WTC11 (cell line): ENCODE results near the gene GRM5. TPM values are rescaled to one million over a fixed set of nuclear protein-coding genes. Genes with fewer than 3 reads are reported as not detected.

Source experiments
- ATAC-seq: fragments of 200-7000 bp; cut with Tn5 transposase; 2 replicates; pipeline ENCODE4 v1.10.0; 2021; ENCODE audit warnings: mild to moderate bottlenecking, moderate library complexity
- CTCF ChIA-PET: fragments of 300-600 bp; sonication (Branson Sonifier 250); formaldehyde crosslinking; loops from one replicate; lab custom pipeline; 2021; ENCODE audit warnings: antibody characterized with exemption; lab: Charles Lee
- POLR2A ChIA-PET: fragments of 350-600 bp; sonication (Branson Sonifier 250); formaldehyde crosslinking; loops from one replicate; lab custom pipeline; 2021; ENCODE audit warnings: antibody characterized with exemption; lab: Charles Lee
- DNase-seq: peaks from one replicate; pipeline ENCODE4 v3.0.0; 2021; ENCODE audit warnings: low spot score
- H3K27ac Mint-ChIP-seq: 2 replicates; pipeline ENCODE4 v1.8.0; 2021; ENCODE audit warnings: mixed read lengths
- H3K27me3 Mint-ChIP-seq: 2 replicates; pipeline ENCODE4 v1.8.0; 2021; ENCODE audit warnings: low read depth, mild to moderate bottlenecking, moderate library complexity, mixed read lengths
- H3K36me3 Mint-ChIP-seq: 2 replicates; pipeline ENCODE4 v1.8.0; 2021; ENCODE audit warnings: mixed read lengths
- H3K4me1 Mint-ChIP-seq: 2 replicates; pipeline ENCODE4 v1.8.0; 2022; ENCODE audit warnings: mixed read lengths
- H3K4me3 Mint-ChIP-seq: 2 replicates; pipeline ENCODE4 v1.8.0; 2021; ENCODE audit warnings: mild to moderate bottlenecking, moderate library complexity, mixed read lengths
- H3K9me3 Mint-ChIP-seq: 2 replicates; pipeline ENCODE4 v1.8.0; 2021; ENCODE audit warnings: mixed read lengths
- AFF4 ChIP-seq: sonication (generic); formaldehyde crosslinking; IDR thresholded peaks from 2 replicates; pipeline ENCODE4 v1.8.1; 2023; ENCODE audit warnings: mild to moderate bottlenecking, missing genetic modification reagents, borderline replicate concordance
- ATF2 ChIP-seq: sonication (generic); formaldehyde crosslinking; IDR thresholded peaks from 2 replicates; pipeline ENCODE4 v1.8.1; 2022; ENCODE audit warnings: low read depth, missing genetic modification reagents, borderline replicate concordance
- CREB1 ChIP-seq: sonication (generic); formaldehyde crosslinking; IDR thresholded peaks from 2 replicates; pipeline ENCODE4 v1.8.0; 2023; ENCODE audit warnings: mild to moderate bottlenecking, missing genetic modification reagents
- CTCF ChIP-seq: fragments of 200-600 bp; IDR thresholded peaks from 2 replicates; pipeline ENCODE4 v1.8.0; 2022; ENCODE audit warnings: antibody characterized with exemption
- E2F5 ChIP-seq: sonication (generic); formaldehyde crosslinking; IDR thresholded peaks from 2 replicates; pipeline ENCODE4 v1.8.1; 2022; ENCODE audit warnings: mild to moderate bottlenecking, moderate library complexity, missing genetic modification reagents
- ERG ChIP-seq: fragments of 250-450 bp; sonication (Bioruptor Pico); IDR thresholded peaks from 2 replicates; pipeline ENCODE4 v1.8.0; 2021; ENCODE audit warnings: mild to moderate bottlenecking
- ESRRA ChIP-seq: sonication (generic); formaldehyde crosslinking; IDR thresholded peaks from 2 replicates; pipeline ENCODE4 v1.8.1; 2022; ENCODE audit warnings: mild to moderate bottlenecking, missing genetic modification reagents, borderline replicate concordance
- FOXJ3 ChIP-seq: sonication (generic); formaldehyde crosslinking; IDR thresholded peaks from 2 replicates; pipeline ENCODE4 v1.9.0; 2021; ENCODE audit warnings: missing genetic modification reagents, mild to moderate bottlenecking, borderline replicate concordance
- FOXP4 ChIP-seq: sonication (generic); formaldehyde crosslinking; IDR thresholded peaks from 2 replicates; pipeline ENCODE4 v1.8.0; 2022; ENCODE audit warnings: mild to moderate bottlenecking, missing genetic modification reagents
- IRF2 ChIP-seq: sonication (generic); formaldehyde crosslinking; IDR thresholded peaks from 2 replicates; pipeline ENCODE4 v1.8.0; 2022; ENCODE audit warnings: low read depth, missing genetic modification reagents, borderline replicate concordance
- JAZF1 ChIP-seq: fragments of 250-450 bp; sonication (Bioruptor Pico); IDR thresholded peaks from 2 replicates; pipeline ENCODE4 v1.9.0; 2021; ENCODE audit warnings: moderate library complexity, mild to moderate bottlenecking, inconsistent platforms
- MXD4 ChIP-seq: fragments of 250-450 bp; sonication (Bioruptor Pico); IDR thresholded peaks from 2 replicates; pipeline ENCODE4 v1.8.0; 2021; ENCODE audit warnings: mild to moderate bottlenecking, moderate library complexity, borderline replicate concordance
- NFE2L1 ChIP-seq: sonication (generic); formaldehyde crosslinking; IDR thresholded peaks from 2 replicates; pipeline ENCODE4 v1.8.1; 2023; ENCODE audit warnings: missing genetic modification reagents
- SOX15 ChIP-seq: fragments of 250-450 bp; sonication (Bioruptor Pico); IDR thresholded peaks from 2 replicates; pipeline ENCODE4 v1.9.0; 2021; ENCODE audit warnings: mild to moderate bottlenecking
- ZBTB21 ChIP-seq: sonication (generic); formaldehyde crosslinking; IDR thresholded peaks from 2 replicates; pipeline ENCODE4 v1.8.1; 2023; ENCODE audit warnings: mild to moderate bottlenecking, missing genetic modification reagents, borderline replicate concordance
- ZNF263 ChIP-seq: sonication (generic); formaldehyde crosslinking; IDR thresholded peaks from 2 replicates; pipeline ENCODE4 v1.8.1; 2022; ENCODE audit warnings: low read depth, mild to moderate bottlenecking, moderate library complexity, missing genetic modification reagents
- ZSCAN18 ChIP-seq: fragments of 250-450 bp; sonication (Bioruptor Pico); IDR thresholded peaks from 2 replicates; pipeline ENCODE4 v2.1.2; 2022; ENCODE audit warnings: mild to moderate bottlenecking, moderate library complexity
- total RNA-seq: library from RNA; stranded (reverse); gene quantifications from 3 replicates; pipeline ENCODE4 v1.2.3, GENCODE V29; 2021

Gene GRM5
- total RNA-seq, 1 experiment from 2014 or later = 0.13 TPM

- CTCF ChIA-PET = no interaction called here
- POLR2A ChIA-PET = no interaction called here
These were observed 596.1 kb downstream of the GRM5 start for GRCh38 chr11:88469561-88470225.

More at GRCh38 chr11:88469561-88470225, 596.1 kb downstream of the GRM5 start:
- Mint-ChIP-seq H3K4me1 (no peaks in the 10 kb centered on the region), H3K36me3 (peaks cover 2% of the 10 kb centered on the region), H3K27ac (no peak overlapping the region), H3K27me3 (no peaks in the 10 kb centered on the region), H3K4me3 (no peak overlapping the region), H3K9me3 (peaks cover 8% of the 10 kb centered on the region)
- TF ChIP-seq ERG (CRISPR knock-in tag) = no peak
- TF ChIP-seq CREB1 (CRISPR knock-in tag) = no peak
- no peak for TF ChIP-seq AFF4 (CRISPR knock-in tag)
- TF ChIP-seq SOX15 (CRISPR knock-in tag) = no peak
- no peak for TF ChIP-seq ZSCAN18 (CRISPR knock-in tag)
- no peak for TF ChIP-seq ZBTB21
- TF ChIP-seq E2F5 (CRISPR knock-in tag) = no peak
- TF ChIP-seq ESRRA (CRISPR knock-in tag) = no peak
- TF ChIP-seq MXD4 (CRISPR knock-in tag) = no peak
- no peak for TF ChIP-seq CTCF
- TF ChIP-seq FOXJ3 (CRISPR knock-in tag) = no peak
- no peak for TF ChIP-seq ATF2
- no peak for TF ChIP-seq FOXP4
- no peak for TF ChIP-seq JAZF1 (CRISPR knock-in tag)
- no peak for TF ChIP-seq IRF2 (CRISPR knock-in tag)
- TF ChIP-seq NFE2L1 = no peak
- no peak for TF ChIP-seq ZNF263 (CRISPR knock-in tag)
- DNase-seq = no peak
- ATAC-seq = no peak
